ENCODE measurements around the gene ANKMY1. TPM values are rescaled to one million over a fixed set of nuclear protein-coding genes. Genes with fewer than 3 reads are reported as not detected.

The ANKMY1 gene
- total and polyA plus RNA-seq, 2 experiments from 2014 or later, result 2.3 to 8.9 TPM

DNA sequence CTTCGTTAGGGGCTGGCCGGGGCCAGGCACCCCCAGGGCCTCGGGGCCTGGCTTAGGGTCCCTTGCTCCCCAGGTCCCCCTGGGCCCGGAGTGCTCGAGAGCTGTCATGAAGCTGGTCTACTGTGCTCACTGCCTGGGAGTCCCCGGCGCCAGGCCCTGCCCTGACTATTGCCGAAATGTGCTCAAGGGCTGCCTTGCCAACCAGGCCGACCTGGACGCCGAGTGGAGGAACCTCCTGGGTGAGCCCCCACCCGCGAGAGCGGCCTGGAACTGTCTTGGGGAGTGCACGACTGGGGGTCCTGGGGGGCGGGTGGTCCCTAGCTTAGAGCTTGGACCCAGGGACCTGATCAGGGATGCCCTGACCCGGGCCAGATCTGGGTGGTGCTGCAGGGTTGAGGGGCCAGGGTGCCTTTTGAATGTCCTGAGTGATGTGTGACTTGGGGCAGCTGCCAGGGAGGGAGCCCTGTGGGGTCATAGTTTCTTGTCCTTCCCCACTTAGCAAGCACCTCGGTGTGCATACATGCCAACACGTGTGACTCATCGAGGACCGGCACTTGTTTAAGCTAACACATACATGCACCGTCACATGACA lies 94.4 kb downstream of the ANKMY1 start:
- H3K9me3 Mint-ChIP-seq, result no peaks in the 10 kb centered on the region
- Histone ChIP-seq H3F3A (replicated peaks; ENCODE audit: low read depth) (no peaks in the 10 kb centered on the region), H3K9me2 (ENCODE audit: insufficient read depth) (no peaks in the 10 kb centered on the region), H3K4me1 (ENCODE audit: insufficient read depth) (peaks cover under 1% of the 10 kb centered on the region; the same call in 1 of the 2 replicates), H3K4me2 (no peak overlapping the region), H2AFZ (no peak overlapping the region), H4K20me1 (replicated peaks; ENCODE audit: insufficient read depth) (no peaks in the 10 kb centered on the region; the same call in 1 of the 2 replicates), H3K27me3 (ENCODE audit: insufficient read depth) (no peaks in the 10 kb centered on the region), H3K36me3 (ENCODE audit: insufficient read depth) (no peaks in the 10 kb centered on the region), H3K27ac (ENCODE audit: low read depth) (no peak overlapping the region), H3K4me3 (no peak overlapping the region), H3K79me2 (replicated peaks; ENCODE audit: insufficient read depth) (no peaks in the 10 kb centered on the region)
- peaks cover 3% of the 10 kb centered on the region; the same call in 1 of the 3 replicates for H3K36me3 Mint-ChIP-seq (ENCODE audit: low read depth)
- TF ChIP-seq NANOG (IDR thresholded peaks at IDR 0.05; ENCODE audit: borderline replicate concordance) (no peak), STAT1 (IDR thresholded peaks at IDR 0.05; ENCODE audit: unreplicated experiment) (no peak), EZH2 (IDR thresholded peaks at IDR 0.05; ENCODE audit: low read depth, unreplicated experiment) (no peak)
- TF ChIP-seq, protein P1, sequence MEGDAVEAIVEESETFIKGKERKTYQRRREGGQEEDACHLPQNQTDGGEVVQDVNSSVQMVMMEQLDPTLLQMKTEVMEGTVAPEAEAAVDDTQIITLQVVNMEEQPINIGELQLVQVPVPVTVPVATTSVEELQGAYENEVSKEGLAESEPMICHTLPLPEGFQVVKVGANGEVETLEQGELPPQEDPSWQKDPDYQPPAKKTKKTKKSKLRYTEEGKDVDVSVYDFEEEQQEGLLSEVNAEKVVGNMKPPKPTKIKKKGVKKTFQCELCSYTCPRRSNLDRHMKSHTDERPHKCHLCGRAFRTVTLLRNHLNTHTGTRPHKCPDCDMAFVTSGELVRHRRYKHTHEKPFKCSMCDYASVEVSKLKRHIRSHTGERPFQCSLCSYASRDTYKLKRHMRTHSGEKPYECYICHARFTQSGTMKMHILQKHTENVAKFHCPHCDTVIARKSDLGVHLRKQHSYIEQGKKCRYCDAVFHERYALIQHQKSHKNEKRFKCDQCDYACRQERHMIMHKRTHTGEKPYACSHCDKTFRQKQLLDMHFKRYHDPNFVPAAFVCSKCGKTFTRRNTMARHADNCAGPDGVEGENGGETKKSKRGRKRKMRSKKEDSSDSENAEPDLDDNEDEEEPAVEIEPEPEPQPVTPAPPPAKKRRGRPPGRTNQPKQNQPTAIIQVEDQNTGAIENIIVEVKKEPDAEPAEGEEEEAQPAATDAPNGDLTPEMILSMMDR (conservative IDR thresholded peaks at IDR 0.05; ENCODE audit: low read depth in 2 of 2), result no peak
- TF ChIP-seq, protein P2, sequence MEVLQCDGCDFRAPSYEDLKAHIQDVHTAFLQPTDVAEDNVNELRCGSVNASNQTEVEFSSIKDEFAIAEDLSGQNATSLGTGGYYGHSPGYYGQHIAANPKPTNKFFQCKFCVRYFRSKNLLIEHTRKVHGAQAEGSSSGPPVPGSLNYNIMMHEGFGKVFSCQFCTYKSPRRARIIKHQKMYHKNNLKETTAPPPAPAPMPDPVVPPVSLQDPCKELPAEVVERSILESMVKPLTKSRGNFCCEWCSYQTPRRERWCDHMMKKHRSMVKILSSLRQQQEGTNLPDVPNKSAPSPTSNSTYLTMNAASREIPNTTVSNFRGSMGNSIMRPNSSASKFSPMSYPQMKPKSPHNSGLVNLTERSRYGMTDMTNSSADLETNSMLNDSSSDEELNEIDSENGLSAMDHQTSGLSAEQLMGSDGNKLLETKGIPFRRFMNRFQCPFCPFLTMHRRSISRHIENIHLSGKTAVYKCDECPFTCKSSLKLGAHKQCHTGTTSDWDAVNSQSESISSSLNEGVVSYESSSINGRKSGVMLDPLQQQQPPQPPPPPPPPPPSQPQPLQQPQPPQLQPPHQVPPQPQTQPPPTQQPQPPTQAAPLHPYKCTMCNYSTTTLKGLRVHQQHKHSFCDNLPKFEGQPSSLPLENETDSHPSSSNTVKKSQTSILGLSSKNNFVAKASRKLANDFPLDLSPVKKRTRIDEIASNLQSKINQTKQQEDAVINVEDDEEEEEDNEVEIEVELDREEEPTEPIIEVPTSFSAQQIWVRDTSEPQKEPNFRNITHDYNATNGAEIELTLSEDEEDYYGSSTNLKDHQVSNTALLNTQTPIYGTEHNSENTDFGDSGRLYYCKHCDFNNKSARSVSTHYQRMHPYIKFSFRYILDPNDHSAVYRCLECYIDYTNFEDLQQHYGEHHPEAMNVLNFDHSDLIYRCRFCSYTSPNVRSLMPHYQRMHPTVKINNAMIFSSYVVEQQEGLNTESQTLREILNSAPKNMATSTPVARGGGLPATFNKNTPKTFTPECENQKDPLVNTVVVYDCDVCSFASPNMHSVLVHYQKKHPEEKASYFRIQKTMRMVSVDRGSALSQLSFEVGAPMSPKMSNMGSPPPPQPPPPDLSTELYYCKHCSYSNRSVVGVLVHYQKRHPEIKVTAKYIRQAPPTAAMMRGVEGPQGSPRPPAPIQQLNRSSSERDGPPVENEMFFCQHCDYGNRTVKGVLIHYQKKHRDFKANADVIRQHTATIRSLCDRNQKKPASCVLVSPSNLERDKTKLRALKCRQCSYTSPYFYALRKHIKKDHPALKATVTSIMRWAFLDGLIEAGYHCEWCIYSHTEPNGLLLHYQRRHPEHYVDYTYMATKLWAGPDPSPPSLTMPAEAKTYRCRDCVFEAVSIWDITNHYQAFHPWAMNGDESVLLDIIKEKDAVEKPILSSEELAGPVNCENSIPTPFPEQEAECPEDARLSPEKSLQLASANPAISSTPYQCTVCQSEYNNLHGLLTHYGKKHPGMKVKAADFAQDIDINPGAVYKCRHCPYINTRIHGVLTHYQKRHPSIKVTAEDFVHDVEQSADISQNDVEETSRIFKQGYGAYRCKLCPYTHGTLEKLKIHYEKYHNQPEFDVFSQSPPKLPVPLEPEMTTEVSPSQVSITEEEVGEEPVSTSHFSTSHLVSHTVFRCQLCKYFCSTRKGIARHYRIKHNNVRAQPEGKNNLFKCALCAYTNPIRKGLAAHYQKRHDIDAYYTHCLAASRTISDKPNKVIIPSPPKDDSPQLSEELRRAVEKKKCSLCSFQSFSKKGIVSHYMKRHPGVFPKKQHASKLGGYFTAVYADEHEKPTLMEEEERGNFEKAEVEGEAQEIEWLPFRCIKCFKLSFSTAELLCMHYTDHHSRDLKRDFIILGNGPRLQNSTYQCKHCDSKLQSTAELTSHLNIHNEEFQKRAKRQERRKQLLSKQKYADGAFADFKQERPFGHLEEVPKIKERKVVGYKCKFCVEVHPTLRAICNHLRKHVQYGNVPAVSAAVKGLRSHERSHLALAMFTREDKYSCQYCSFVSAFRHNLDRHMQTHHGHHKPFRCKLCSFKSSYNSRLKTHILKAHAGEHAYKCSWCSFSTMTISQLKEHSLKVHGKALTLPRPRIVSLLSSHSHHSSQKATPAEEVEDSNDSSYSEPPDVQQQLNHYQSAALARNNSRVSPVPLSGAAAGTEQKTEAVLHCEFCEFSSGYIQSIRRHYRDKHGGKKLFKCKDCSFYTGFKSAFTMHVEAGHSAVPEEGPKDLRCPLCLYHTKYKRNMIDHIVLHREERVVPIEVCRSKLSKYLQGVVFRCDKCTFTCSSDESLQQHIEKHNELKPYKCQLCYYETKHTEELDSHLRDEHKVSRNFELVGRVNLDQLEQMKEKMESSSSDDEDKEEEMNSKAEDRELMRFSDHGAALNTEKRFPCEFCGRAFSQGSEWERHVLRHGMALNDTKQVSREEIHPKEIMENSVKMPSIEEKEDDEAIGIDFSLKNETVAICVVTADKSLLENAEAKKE (CRISPR knock-in tag; IDR thresholded peaks at IDR 0.05), result no peak
- TF ChIP-seq, protein P3, sequence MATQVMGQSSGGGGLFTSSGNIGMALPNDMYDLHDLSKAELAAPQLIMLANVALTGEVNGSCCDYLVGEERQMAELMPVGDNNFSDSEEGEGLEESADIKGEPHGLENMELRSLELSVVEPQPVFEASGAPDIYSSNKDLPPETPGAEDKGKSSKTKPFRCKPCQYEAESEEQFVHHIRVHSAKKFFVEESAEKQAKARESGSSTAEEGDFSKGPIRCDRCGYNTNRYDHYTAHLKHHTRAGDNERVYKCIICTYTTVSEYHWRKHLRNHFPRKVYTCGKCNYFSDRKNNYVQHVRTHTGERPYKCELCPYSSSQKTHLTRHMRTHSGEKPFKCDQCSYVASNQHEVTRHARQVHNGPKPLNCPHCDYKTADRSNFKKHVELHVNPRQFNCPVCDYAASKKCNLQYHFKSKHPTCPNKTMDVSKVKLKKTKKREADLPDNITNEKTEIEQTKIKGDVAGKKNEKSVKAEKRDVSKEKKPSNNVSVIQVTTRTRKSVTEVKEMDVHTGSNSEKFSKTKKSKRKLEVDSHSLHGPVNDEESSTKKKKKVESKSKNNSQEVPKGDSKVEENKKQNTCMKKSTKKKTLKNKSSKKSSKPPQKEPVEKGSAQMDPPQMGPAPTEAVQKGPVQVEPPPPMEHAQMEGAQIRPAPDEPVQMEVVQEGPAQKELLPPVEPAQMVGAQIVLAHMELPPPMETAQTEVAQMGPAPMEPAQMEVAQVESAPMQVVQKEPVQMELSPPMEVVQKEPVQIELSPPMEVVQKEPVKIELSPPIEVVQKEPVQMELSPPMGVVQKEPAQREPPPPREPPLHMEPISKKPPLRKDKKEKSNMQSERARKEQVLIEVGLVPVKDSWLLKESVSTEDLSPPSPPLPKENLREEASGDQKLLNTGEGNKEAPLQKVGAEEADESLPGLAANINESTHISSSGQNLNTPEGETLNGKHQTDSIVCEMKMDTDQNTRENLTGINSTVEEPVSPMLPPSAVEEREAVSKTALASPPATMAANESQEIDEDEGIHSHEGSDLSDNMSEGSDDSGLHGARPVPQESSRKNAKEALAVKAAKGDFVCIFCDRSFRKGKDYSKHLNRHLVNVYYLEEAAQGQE (IDR thresholded peaks at IDR 0.05; ENCODE audit: unreplicated experiment), result no peak
- H3K27me3 Mint-ChIP-seq (ENCODE audit: insufficient read depth, low read depth, poor library complexity), result peaks cover 3% of the 10 kb centered on the region
- ATAC-seq (no peak), DNase-seq (ENCODE audit: low spot score) (no peak)
- H3K4me1 Mint-ChIP-seq, result peaks cover 2% of the 10 kb centered on the region; the same call in 2 of the 3 replicates
- no peak overlapping the region for H3K4me3 Mint-ChIP-seq
- H3K27ac Mint-ChIP-seq, result no peak overlapping the region
